Occipital lobe (tissue), 2 donors: ENCODE results near the gene UBE2Q2. TPM values are rescaled to one million over a fixed set of nuclear protein-coding genes. Genes with fewer than 3 reads are reported as not detected.
"Not testable (repeated sequence)": the region's sequence is repeated elsewhere in the genome, so short reads cannot be mapped to it uniquely, and the experiment has no call there.

ENCODE experiments used
- DNase-seq: peaks from one replicate; lab custom pipeline; 2025; lab: John Stamatoyannopoulos, UW
- total RNA-seq: library from RNA; depleted of rRNA; stranded (reverse); fragments of >200 nt; gene quantifications from one replicate; pipeline ENCODE4 v1.2.3, GENCODE V29; 2014

Gene UBE2Q2
- total RNA-seq, 1 donor from 2014 or later, result 78.9 TPM

- no peak for DNase-seq
These were observed 19.2 kb upstream of the UBE2Q2 start for GRCh38 chr15:75823860-75824613.

- DNase-seq, result no peak
These were observed 15.6 kb upstream of the UBE2Q2 start for GRCh38 chr15:75827691-75828090.

GRCh38 chr15:75828429-75828828 is 14.8 kb upstream of the UBE2Q2 start:
- DNase-seq, result no peak

GRCh38 chr15:75830910-75831805 is 12.1 kb upstream of the UBE2Q2 start:
- DNase-seq, result no peak

GRCh38 chr15:75831806-75832102 is 11.5 kb upstream of the UBE2Q2 start:
- no peak for DNase-seq

GRCh38 chr15:75832114-75832513 is 11.1 kb upstream of the UBE2Q2 start:
- no peak for DNase-seq

- no peak for DNase-seq
These were observed 9.2 kb upstream of the UBE2Q2 start for GRCh38 chr15:75834021-75834420.

GRCh38 chr15:75835990-75836958 is 7.0 kb upstream of the UBE2Q2 start:
- no peak for DNase-seq

- DNase-seq, result no peak
These were observed 6.3 kb upstream of the UBE2Q2 start for GRCh38 chr15:75836959-75837334.

GRCh38 chr15:75840659-75841058 is 2.6 kb upstream of the UBE2Q2 start:
- no peak for DNase-seq

GRCh38 chr15:75841626-75842025 is 1.6 kb upstream of the UBE2Q2 start:
- no peak for DNase-seq

GRCh38 chr15:75843678-75844581 is 683 bp downstream of the UBE2Q2 start:
- DNase-seq, result peak; percentile 58

- DNase-seq, result no peak
These were observed 1.5 kb downstream of the UBE2Q2 start for GRCh38 chr15:75844629-75845335.

- DNase-seq, result no peak
These were observed 5.9 kb downstream of the UBE2Q2 start for GRCh38 chr15:75849167-75849566.

- DNase-seq, result no peak
These were observed 7.5 kb downstream of the UBE2Q2 start for GRCh38 chr15:75850708-75851107.

- DNase-seq, result not testable (repeated sequence)
These were observed 8.3 kb downstream of the UBE2Q2 start for GRCh38 chr15:75851566-75851965.

- no peak for DNase-seq
These were observed 14.6 kb downstream of the UBE2Q2 start for GRCh38 chr15:75857886-75858285.

- DNase-seq, result no peak
These were observed 18.6 kb downstream of the UBE2Q2 start for GRCh38 chr15:75861750-75862402.

- no peak for DNase-seq
These were observed 19.5 kb downstream of the UBE2Q2 start for GRCh38 chr15:75862796-75863195.
